Neural crest cell (in vitro differentiated cells): Measurements from ENCODE around the gene XG. TPM values are rescaled to one million over a fixed set of nuclear protein-coding genes. Genes with fewer than 3 reads are reported as not detected.

ENCODE experiments used
- DNase-seq: peaks from one replicate; pipeline ENCODE4 v3.0.0; 2021; ENCODE audit warnings: low read depth, mixed read lengths, low spot score
- H3K27ac Mint-ChIP-seq: one replicate; pipeline ENCODE4 v1.8.0; 2021; ENCODE audit warnings: mild to moderate bottlenecking, mixed read lengths; ENCODE audit not compliant: unreplicated experiment
- H3K27me3 Mint-ChIP-seq: 2 replicates; pipeline ENCODE4 v1.8.0; 2021; ENCODE audit warnings: low read depth, mild to moderate bottlenecking, mixed read lengths
- H3K36me3 Mint-ChIP-seq: 2 replicates; pipeline ENCODE4 v1.8.0; 2021; ENCODE audit warnings: low read depth, mild to moderate bottlenecking, mixed read lengths
- H3K4me1 Mint-ChIP-seq: 2 replicates; pipeline ENCODE4 v1.8.0; 2021; ENCODE audit warnings: mixed read lengths
- H3K4me3 Mint-ChIP-seq: one replicate; pipeline ENCODE4 v1.8.0; 2021; ENCODE audit warnings: mild to moderate bottlenecking, mixed read lengths
- H3K9me3 Mint-ChIP-seq: 2 replicates; pipeline ENCODE4 v1.8.0; 2021; ENCODE audit warnings: mixed read lengths
- CTCF ChIP-seq: fragments of 200-600 bp; sonication (generic); conservative IDR thresholded peaks from 2 replicates; pipeline ENCODE4 v1.5.0; 2021; ENCODE audit warnings: antibody characterized with exemption, mild to moderate bottlenecking
- total RNA-seq: library from RNA; stranded (reverse); gene quantifications from 2 replicates; pipeline ENCODE4 v1.2.1, GENCODE V29; 2021

XG gene
- total RNA-seq, 1 donor from 2014 or later, result not detected

- Mint-ChIP-seq H3K9me3 (no peaks in the 10 kb centered on the region), H3K27me3 (no peaks in the 10 kb centered on the region), H3K36me3 (no peaks in the 10 kb centered on the region), H3K27ac (no peak overlapping the region), H3K4me3 (no peak overlapping the region), H3K4me1 (no peaks in the 10 kb centered on the region)
- TF ChIP-seq CTCF, result no peak
- no peak for DNase-seq
Observed at GRCh38 chrX:2824886-2825285, 73.0 kb downstream of the XG start.

GRCh38 chrX:2828344-2828958 lies 76.6 kb downstream of the XG start, which contains the start of gene GYG2:
Gene GYG2, plus strand, starts transcription at chrX:2828930. Its CDS starts 1,259 bp downstream, at chrX:2830189.
- Mint-ChIP-seq H3K36me3 (peaks cover 13% of the 10 kb centered on the region), H3K27ac (no peak within 1 kb of the TSS), H3K4me3 (peak within 1 kb of the TSS; percentile 72), H3K9me3 (no peaks in the 10 kb centered on the region), H3K27me3 (no peaks in the 10 kb centered on the region), H3K4me1 (peaks cover 31% of the 10 kb centered on the region)
- DNase-seq, result peak; percentile 69
- no peak for TF ChIP-seq CTCF

GRCh38 chrX:2828959-2829411 lies 77.1 kb downstream of the XG start:
- DNase-seq, result peak; percentile 48
- peak overlapping the region; percentile 72 for H3K4me3 Mint-ChIP-seq
- peaks cover 36% of the 10 kb centered on the region for H3K4me1 Mint-ChIP-seq
- H3K27ac Mint-ChIP-seq, result no peak overlapping the region
- H3K27me3 Mint-ChIP-seq, result no peaks in the 10 kb centered on the region
- no peaks in the 10 kb centered on the region for H3K9me3 Mint-ChIP-seq
- TF ChIP-seq CTCF, result no peak
- H3K36me3 Mint-ChIP-seq, result peaks cover 16% of the 10 kb centered on the region

- no peak overlapping the region for H3K27ac Mint-ChIP-seq
- H3K9me3 Mint-ChIP-seq, result no peaks in the 10 kb centered on the region
- H3K4me1 Mint-ChIP-seq, result peaks cover 40% of the 10 kb centered on the region
- TF ChIP-seq CTCF, result no peak
- no peak for DNase-seq
- peaks cover 23% of the 10 kb centered on the region for H3K36me3 Mint-ChIP-seq
- H3K4me3 Mint-ChIP-seq, result peak overlapping the region; percentile 79
- H3K27me3 Mint-ChIP-seq, result no peaks in the 10 kb centered on the region
Observed at GRCh38 chrX:2829469-2830246, 77.8 kb downstream of the XG start.

- peak overlapping the region; percentile 86 for H3K4me3 Mint-ChIP-seq
- peaks cover 39% of the 10 kb centered on the region for H3K36me3 Mint-ChIP-seq
- no peak for DNase-seq
- peaks cover 6% of the 10 kb centered on the region for H3K9me3 Mint-ChIP-seq
- peak overlapping the region; percentile 2 for H3K27ac Mint-ChIP-seq
- peaks cover 40% of the 10 kb centered on the region for H3K4me1 Mint-ChIP-seq
- TF ChIP-seq CTCF, result no peak
- H3K27me3 Mint-ChIP-seq, result no peaks in the 10 kb centered on the region
Observed at GRCh38 chrX:2831471-2832228, 79.8 kb downstream of the XG start.
